ENCODE results near the gene CARD18. TPM values are rescaled to one million over a fixed set of nuclear protein-coding genes. Genes with fewer than 3 reads are reported as not detected.

CARD18 gene
- total RNA-seq, 1 experiment from 2014 or later, result not detected

DNA sequence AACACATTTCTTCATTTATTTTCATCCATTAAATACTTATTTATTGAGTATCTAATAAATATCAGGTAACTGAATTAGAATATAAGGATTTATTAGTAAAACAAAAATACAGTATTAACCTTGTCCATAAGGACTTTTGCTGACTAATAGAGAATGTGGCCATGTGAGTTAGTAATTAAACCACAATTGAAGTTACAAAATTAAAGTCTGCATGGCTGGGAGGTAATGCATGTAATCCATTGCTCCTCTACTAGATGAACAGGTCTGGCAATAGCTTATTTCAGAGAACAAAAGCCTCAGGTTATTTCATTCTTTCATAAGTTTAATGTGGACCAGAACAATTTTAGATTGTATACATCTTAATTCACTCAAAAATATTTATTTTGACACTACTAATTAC is 9.9 kb upstream of the CARD18 start:
- Mint-ChIP-seq H3K27ac (no peak overlapping the region), H3K9me3 (peaks cover 7% of the 10 kb centered on the region; the same call in 1 of the 2 replicates), H3K4me1 (peaks cover 5% of the 10 kb centered on the region), H3K36me3 (no peaks in the 10 kb centered on the region), H3K4me3 (no peak overlapping the region), H3K27me3 (ENCODE audit: low read depth) (no peaks in the 10 kb centered on the region)
- no peak for ATAC-seq
- TF ChIP-seq JUN (CRISPR knock-in tag; IDR thresholded peaks at IDR 0.05), result no peak
- TF ChIP-seq, protein P1, sequence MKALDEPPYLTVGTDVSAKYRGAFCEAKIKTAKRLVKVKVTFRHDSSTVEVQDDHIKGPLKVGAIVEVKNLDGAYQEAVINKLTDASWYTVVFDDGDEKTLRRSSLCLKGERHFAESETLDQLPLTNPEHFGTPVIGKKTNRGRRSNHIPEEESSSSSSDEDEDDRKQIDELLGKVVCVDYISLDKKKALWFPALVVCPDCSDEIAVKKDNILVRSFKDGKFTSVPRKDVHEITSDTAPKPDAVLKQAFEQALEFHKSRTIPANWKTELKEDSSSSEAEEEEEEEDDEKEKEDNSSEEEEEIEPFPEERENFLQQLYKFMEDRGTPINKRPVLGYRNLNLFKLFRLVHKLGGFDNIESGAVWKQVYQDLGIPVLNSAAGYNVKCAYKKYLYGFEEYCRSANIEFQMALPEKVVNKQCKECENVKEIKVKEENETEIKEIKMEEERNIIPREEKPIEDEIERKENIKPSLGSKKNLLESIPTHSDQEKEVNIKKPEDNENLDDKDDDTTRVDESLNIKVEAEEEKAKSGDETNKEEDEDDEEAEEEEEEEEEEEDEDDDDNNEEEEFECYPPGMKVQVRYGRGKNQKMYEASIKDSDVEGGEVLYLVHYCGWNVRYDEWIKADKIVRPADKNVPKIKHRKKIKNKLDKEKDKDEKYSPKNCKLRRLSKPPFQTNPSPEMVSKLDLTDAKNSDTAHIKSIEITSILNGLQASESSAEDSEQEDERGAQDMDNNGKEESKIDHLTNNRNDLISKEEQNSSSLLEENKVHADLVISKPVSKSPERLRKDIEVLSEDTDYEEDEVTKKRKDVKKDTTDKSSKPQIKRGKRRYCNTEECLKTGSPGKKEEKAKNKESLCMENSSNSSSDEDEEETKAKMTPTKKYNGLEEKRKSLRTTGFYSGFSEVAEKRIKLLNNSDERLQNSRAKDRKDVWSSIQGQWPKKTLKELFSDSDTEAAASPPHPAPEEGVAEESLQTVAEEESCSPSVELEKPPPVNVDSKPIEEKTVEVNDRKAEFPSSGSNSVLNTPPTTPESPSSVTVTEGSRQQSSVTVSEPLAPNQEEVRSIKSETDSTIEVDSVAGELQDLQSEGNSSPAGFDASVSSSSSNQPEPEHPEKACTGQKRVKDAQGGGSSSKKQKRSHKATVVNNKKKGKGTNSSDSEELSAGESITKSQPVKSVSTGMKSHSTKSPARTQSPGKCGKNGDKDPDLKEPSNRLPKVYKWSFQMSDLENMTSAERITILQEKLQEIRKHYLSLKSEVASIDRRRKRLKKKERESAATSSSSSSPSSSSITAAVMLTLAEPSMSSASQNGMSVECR (CRISPR knock-in tag; IDR thresholded peaks at IDR 0.05; ENCODE audit: borderline replicate concordance), result no peak
- DNase-seq (ENCODE audit: low spot score), result no peak
- ChIA-PET CTCF (interaction anchor here (1.3 kb wide), 1 partner anchor 308 kb away, joined by 4 read pairs; no protein-coding TSS in a partner anchor), POLR2A (no interaction called here)

DNA sequence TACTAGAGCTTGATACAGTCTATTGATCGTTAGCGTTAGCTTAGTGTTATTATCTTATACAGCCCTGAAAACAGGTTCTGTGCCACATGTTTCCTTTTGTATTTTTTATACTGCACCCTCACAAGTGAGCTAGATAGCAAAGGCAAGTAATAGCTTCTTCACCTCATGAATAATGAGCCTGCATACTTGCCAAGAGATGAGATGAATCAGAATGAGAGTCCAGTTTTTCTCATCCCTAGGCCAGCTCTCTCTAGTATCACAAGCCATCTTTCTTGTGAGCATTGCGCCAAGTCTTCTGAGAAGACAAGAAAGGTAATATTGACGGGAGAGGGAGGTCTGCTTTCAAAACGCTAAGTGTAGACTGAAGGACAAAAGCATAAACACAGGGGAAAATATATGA is 8.7 kb upstream of the CARD18 start:
- CTCF ChIA-PET, result no interaction called here
- POLR2A ChIA-PET, result no interaction called here
- Mint-ChIP-seq H3K36me3 (no peaks in the 10 kb centered on the region), H3K9me3 (0 out of 2 replicates have a peak, but pooled peaks cover 3% of the 10 kb centered on the region), H3K4me3 (no peak overlapping the region), H3K27me3 (ENCODE audit: low read depth) (no peaks in the 10 kb centered on the region), H3K27ac (no peak overlapping the region), H3K4me1 (peaks cover 2% of the 10 kb centered on the region)
- ATAC-seq (no peak), DNase-seq (ENCODE audit: low spot score) (no peak)
- no peak for TF ChIP-seq ZNF423 (CRISPR knock-in tag; IDR thresholded peaks at IDR 0.05)
- no peak for TF ChIP-seq ESRRA (CRISPR knock-in tag; IDR thresholded peaks at IDR 0.05; ENCODE audit: borderline replicate concordance)
- no peak for TF ChIP-seq SOX15 (CRISPR knock-in tag; IDR thresholded peaks at IDR 0.05)
- no peak for TF ChIP-seq TP53 (CRISPR knock-in tag; IDR thresholded peaks at IDR 0.05)
- TF ChIP-seq RORB (CRISPR knock-in tag; IDR thresholded peaks at IDR 0.05), result no peak
- TF ChIP-seq, protein P2, sequence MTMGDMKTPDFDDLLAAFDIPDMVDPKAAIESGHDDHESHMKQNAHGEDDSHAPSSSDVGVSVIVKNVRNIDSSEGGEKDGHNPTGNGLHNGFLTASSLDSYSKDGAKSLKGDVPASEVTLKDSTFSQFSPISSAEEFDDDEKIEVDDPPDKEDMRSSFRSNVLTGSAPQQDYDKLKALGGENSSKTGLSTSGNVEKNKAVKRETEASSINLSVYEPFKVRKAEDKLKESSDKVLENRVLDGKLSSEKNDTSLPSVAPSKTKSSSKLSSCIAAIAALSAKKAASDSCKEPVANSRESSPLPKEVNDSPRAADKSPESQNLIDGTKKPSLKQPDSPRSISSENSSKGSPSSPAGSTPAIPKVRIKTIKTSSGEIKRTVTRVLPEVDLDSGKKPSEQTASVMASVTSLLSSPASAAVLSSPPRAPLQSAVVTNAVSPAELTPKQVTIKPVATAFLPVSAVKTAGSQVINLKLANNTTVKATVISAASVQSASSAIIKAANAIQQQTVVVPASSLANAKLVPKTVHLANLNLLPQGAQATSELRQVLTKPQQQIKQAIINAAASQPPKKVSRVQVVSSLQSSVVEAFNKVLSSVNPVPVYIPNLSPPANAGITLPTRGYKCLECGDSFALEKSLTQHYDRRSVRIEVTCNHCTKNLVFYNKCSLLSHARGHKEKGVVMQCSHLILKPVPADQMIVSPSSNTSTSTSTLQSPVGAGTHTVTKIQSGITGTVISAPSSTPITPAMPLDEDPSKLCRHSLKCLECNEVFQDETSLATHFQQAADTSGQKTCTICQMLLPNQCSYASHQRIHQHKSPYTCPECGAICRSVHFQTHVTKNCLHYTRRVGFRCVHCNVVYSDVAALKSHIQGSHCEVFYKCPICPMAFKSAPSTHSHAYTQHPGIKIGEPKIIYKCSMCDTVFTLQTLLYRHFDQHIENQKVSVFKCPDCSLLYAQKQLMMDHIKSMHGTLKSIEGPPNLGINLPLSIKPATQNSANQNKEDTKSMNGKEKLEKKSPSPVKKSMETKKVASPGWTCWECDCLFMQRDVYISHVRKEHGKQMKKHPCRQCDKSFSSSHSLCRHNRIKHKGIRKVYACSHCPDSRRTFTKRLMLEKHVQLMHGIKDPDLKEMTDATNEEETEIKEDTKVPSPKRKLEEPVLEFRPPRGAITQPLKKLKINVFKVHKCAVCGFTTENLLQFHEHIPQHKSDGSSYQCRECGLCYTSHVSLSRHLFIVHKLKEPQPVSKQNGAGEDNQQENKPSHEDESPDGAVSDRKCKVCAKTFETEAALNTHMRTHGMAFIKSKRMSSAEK (CRISPR knock-in tag; IDR thresholded peaks at IDR 0.05; ENCODE audit: borderline replicate concordance), result no peak

DNA sequence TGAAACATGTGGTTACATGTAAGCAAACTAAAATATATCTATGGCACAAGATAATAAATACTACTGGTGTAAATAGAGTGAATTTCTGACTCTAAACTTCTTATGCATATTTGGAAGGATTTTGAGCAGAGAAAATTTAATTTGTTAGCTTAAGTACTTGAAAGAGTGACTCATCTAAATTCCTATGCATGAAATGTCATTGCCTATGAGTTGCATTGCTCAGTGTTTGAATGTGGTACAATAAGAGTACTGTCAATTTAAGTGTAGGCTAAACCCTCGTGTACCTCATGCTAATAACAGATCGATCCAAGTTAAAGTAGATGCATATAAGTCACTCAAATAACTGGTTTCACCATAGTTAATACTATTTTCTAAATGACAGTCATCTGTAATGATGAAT is 5.3 kb upstream of the CARD18 start:
- POLR2A ChIA-PET, result no interaction called here
- no peaks in the 10 kb centered on the region for H3K4me1 Mint-ChIP-seq
- no peak overlapping the region for H3K4me3 Mint-ChIP-seq
- CTCF ChIA-PET, result no interaction called here
- H3K27me3 Mint-ChIP-seq (ENCODE audit: low read depth), result no peaks in the 10 kb centered on the region
- TF ChIP-seq NFATC4 (CRISPR knock-in tag; IDR thresholded peaks at IDR 0.05) (no peak), JAZF1 (CRISPR knock-in tag; IDR thresholded peaks at IDR 0.05) (no peak)
- TF ChIP-seq, protein P3, sequence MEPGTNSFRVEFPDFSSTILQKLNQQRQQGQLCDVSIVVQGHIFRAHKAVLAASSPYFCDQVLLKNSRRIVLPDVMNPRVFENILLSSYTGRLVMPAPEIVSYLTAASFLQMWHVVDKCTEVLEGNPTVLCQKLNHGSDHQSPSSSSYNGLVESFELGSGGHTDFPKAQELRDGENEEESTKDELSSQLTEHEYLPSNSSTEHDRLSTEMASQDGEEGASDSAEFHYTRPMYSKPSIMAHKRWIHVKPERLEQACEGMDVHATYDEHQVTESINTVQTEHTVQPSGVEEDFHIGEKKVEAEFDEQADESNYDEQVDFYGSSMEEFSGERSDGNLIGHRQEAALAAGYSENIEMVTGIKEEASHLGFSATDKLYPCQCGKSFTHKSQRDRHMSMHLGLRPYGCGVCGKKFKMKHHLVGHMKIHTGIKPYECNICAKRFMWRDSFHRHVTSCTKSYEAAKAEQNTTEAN (CRISPR knock-in tag; IDR thresholded peaks at IDR 0.05), result no peak
- no peak overlapping the region for H3K27ac Mint-ChIP-seq
- no peak for DNase-seq (ENCODE audit: low spot score)
- no peaks in the 10 kb centered on the region for H3K36me3 Mint-ChIP-seq
- ATAC-seq, result no peak
- H3K9me3 Mint-ChIP-seq, result no peaks in the 10 kb centered on the region

Measured in WTC11 (cell line).